HepG2 (cell line): ENCODE results near the gene IKBKE. TPM values are rescaled to one million over a fixed set of nuclear protein-coding genes. Genes with fewer than 3 reads are reported as not detected.

ENCODE experiments used
- ATAC-seq: fragments of 200-7000 bp; cut with Tn5 transposase; 3 replicates; pipeline ENCODE4 v1.9.1; 2020; ENCODE audit warnings: mild to moderate bottlenecking, moderate library complexity
- BruUV-seq: library from RNA; stranded (reverse); fragments of 400-500 nt; replicated peaks from 2 replicates; lab custom pipeline; 2021; lab: Mats Ljungman, UMichigan
- CTCF ChIA-PET: fragments of 300-600 bp; formaldehyde crosslinking; extraction: SDS; loops from one replicate; lab custom pipeline; 2021; ENCODE audit warnings: low total read pairs, inconsistent platforms, low intra/inter-chr PET ratio; lab: Yijun Ruan, JAX
- POLR2A ChIA-PET: fragments of 350-600 bp; sonication (Branson Sonifier 250); formaldehyde crosslinking; loops from one replicate; lab custom pipeline; 2020; ENCODE audit warnings: antibody characterized with exemption, inconsistent platforms; lab: Yijun Ruan, JAX
- DNase-seq: peaks from one replicate; pipeline ENCODE4 v3.0.0-alpha.2; 2015; ENCODE audit warnings: low spot score
- FAIRE-seq: peaks from 3 replicates; lab custom pipeline; 2011; peaks lifted over from hg19 to GRCh38; lab: Jason Lieb, UNC
- H2AFZ ChIP-seq: one replicate; pipeline ENCODE4 v1.6.1; 2011; ENCODE audit warnings: low read length, inconsistent platforms
- H3K27ac ChIP-seq: fragments of 300-600 bp; 3 replicates; pipeline ENCODE4 v1.8.0; 2011; ENCODE audit warnings: mixed run types, mild to moderate bottlenecking, mixed read lengths, low read length, inconsistent platforms; ENCODE audit not compliant: insufficient read depth; ENCODE audit errors: extremely low read length
- H3K27me3 ChIP-seq, 2 experiments: fragments of 200-600 bp in 1 of 2; 2 replicates in 1 of 2; 3 replicates in 1 of 2; pipeline versions ENCODE4 v1.6.0 to v1.8.0; 2011; ENCODE audit warnings: low read length in 2 of 2, mild to moderate bottlenecking in 2 of 2, moderate library complexity in 2 of 2, inconsistent platforms in 1 of 2; ENCODE audit not compliant: insufficient read depth in 2 of 2, control insufficient read depth in 1 of 2
- H3K36me3 ChIP-seq, 2 experiments: fragments of 200-600 bp in 1 of 2; replicated peaks in 1 of 2; 2 replicates in 1 of 2; 3 replicates in 1 of 2; pipeline versions ENCODE4 v1.5.1 to v1.8.0; 2011; ENCODE audit warnings: low read length in 2 of 2, inconsistent platforms in 1 of 2; ENCODE audit not compliant: insufficient read depth in 2 of 2, control insufficient read depth in 1 of 2
- H3K4me1 ChIP-seq: 2 replicates; pipeline ENCODE4 v1.5.1; 2012; ENCODE audit warnings: low read length, inconsistent platforms; ENCODE audit not compliant: insufficient read depth
- H3K4me2 ChIP-seq: 2 replicates; pipeline ENCODE4 v1.6.0; 2011; ENCODE audit warnings: low read depth, low read length, inconsistent platforms
- H3K4me3 ChIP-seq, 3 experiments: fragments of 200-600 bp in 1 of 3; sonication (generic), shearing (Covaris generic) in 1 of 3; replicated peaks in 1 of 3; 2 replicates each; pipeline ENCODE4 v1.5.1; 2011 to 2016; ENCODE audit warnings: low read length in 3 of 3, inconsistent platforms in 2 of 3, low read depth in 2 of 3, mild to moderate bottlenecking in 2 of 3, control low read depth in 1 of 3, mixed read lengths in 1 of 3; ENCODE audit not compliant: insufficient read depth in 1 of 3
- H3K79me2 ChIP-seq: one replicate; pipeline ENCODE4 v1.6.1; 2011; ENCODE audit warnings: low read length, inconsistent platforms; ENCODE audit not compliant: insufficient read depth
- H3K9ac ChIP-seq: 2 replicates; pipeline ENCODE4 v1.6.0; 2011; ENCODE audit warnings: mild to moderate bottlenecking, low read depth, low read length, inconsistent platforms; ENCODE audit not compliant: insufficient read depth
- H3K9me3 ChIP-seq: 2 replicates; pipeline ENCODE4 v1.5.1; 2012; ENCODE audit warnings: mild to moderate bottlenecking, low read length
- H4K20me1 ChIP-seq: 2 replicates; pipeline ENCODE4 v1.6.0; 2011; ENCODE audit warnings: inconsistent platforms, mild to moderate bottlenecking, low read length, moderate library complexity; ENCODE audit not compliant: insufficient read depth
- CHCHD3 ChIP-seq: sonication (generic); formaldehyde crosslinking; IDR thresholded peaks from 2 replicates; pipeline ENCODE4 v1.8.0; 2022; ENCODE audit warnings: mild to moderate bottlenecking, missing genetic modification reagents, moderate library complexity
- PAF1 ChIP-seq: IDR thresholded peaks from 2 replicates; pipeline ENCODE4 v1.6.1; 2016; ENCODE audit warnings: missing genetic modification reagents, missing compliant biosample characterization
- WGBS: methylation state at CpG from one replicate; pipeline ENCODE4 v1.1.6; 2017; ENCODE audit warnings: low lambda C conversion rate; 5-methylcytosine and 5-hydroxymethylcytosine counted together
- in situ Hi-C: cut with HindIII; loops from 2 replicates; pipeline ENCODE4 v1.10.0; 2017; ENCODE audit warnings: low pct_unique_long_range_greater_than_20kb; ENCODE audit not compliant: extremely low pct_ligation_motif_present
- intact Hi-C: fragments of 100-400 bp; cut with micrococcal nuclease; formaldehyde crosslinking; loops from one replicate; pipeline ENCODE4 v1.10.0; 2022; ENCODE audit not compliant: unreplicated experiment
- polyA plus RNA-seq, 8 experiments: library from polyadenylated mRNA; depleted of rRNA in 3 of 8; stranded (reverse) in 7 of 8; unstranded in 1 of 8; fragments of >200 nt; fragmentation: Illumina TruSeq in 4 of 8; extraction: Trizol in 4 of 8; gene quantifications; 2 replicates each; pipeline versions ENCODE4 v1.2.1 to v1.2.3, GENCODE V29; 2011 to 2016; ENCODE audit warnings: low read depth in 4 of 8, missing spikeins in 1 of 8, mixed read lengths in 1 of 8; ENCODE audit not compliant: insufficient read depth in 1 of 8
- total RNA-seq, 5 experiments: library from RNA; depleted of rRNA; stranded (reverse); fragments of >200 nt; fragmentation: Illumina TruSeq; extraction: Trizol; gene quantifications; 2 replicates each; pipeline ENCODE4 v1.2.3, GENCODE V29; 2016; ENCODE audit warnings: low read depth in 1 of 5
- TF ChIP-seq, protein P1 (sequence below): IDR thresholded peaks from 2 replicates; pipeline ENCODE4 v1.4.0; 2020; ENCODE audit warnings: mild to moderate bottlenecking, missing genetic modification reagents
- TF ChIP-seq, protein P2 (sequence below): sonication (generic); IDR thresholded peaks from 2 replicates; pipeline ENCODE4 v1.6.1; 2016; ENCODE audit warnings: low read depth, borderline replicate concordance

Gene IKBKE
- total and polyA plus RNA-seq, 2 of the 13 experiments (the other 11 are each of a cell fraction or from before 2014, with no cell fraction given) = 4.5 to 5.8 TPM

DNA sequence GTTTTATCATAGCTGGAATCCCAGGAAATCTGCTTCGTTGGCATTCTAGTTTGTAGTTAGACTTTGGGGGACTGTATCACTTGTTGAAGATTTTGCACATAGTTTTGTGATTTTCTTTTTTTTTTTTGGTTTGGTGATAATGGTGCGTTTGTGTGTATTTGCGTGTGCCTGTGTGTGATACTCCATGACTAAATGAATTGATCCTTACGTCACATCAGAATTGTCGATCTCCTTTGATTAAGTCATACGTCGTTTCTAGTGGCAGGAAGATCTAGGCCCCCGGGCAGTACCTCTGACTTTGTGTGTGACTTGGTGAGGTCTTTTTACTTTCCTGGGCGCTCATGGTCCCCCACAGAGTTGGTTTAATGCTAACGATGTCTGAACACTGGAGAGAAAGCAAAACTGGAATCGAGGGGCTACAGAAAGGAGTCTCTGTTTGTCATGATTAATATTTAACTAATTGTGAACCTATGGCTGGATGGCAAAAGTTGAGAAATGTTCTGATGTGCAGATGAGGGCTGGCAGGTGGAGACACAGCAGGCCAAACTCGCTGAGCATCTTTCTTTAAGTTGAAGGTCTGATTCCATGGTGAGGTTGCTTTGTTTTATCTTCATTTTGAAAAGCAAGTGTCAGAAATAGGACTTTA is 39.5 kb downstream of the IKBKE start (continued):
- TF ChIP-seq, protein P1, sequence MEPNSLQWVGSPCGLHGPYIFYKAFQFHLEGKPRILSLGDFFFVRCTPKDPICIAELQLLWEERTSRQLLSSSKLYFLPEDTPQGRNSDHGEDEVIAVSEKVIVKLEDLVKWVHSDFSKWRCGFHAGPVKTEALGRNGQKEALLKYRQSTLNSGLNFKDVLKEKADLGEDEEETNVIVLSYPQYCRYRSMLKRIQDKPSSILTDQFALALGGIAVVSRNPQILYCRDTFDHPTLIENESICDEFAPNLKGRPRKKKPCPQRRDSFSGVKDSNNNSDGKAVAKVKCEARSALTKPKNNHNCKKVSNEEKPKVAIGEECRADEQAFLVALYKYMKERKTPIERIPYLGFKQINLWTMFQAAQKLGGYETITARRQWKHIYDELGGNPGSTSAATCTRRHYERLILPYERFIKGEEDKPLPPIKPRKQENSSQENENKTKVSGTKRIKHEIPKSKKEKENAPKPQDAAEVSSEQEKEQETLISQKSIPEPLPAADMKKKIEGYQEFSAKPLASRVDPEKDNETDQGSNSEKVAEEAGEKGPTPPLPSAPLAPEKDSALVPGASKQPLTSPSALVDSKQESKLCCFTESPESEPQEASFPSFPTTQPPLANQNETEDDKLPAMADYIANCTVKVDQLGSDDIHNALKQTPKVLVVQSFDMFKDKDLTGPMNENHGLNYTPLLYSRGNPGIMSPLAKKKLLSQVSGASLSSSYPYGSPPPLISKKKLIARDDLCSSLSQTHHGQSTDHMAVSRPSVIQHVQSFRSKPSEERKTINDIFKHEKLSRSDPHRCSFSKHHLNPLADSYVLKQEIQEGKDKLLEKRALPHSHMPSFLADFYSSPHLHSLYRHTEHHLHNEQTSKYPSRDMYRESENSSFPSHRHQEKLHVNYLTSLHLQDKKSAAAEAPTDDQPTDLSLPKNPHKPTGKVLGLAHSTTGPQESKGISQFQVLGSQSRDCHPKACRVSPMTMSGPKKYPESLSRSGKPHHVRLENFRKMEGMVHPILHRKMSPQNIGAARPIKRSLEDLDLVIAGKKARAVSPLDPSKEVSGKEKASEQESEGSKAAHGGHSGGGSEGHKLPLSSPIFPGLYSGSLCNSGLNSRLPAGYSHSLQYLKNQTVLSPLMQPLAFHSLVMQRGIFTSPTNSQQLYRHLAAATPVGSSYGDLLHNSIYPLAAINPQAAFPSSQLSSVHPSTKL (CRISPR knock-in tag) = 0 out of 2 replicates have a peak, but pooled peaks have one; percentile 9
- TF ChIP-seq, protein P2, sequence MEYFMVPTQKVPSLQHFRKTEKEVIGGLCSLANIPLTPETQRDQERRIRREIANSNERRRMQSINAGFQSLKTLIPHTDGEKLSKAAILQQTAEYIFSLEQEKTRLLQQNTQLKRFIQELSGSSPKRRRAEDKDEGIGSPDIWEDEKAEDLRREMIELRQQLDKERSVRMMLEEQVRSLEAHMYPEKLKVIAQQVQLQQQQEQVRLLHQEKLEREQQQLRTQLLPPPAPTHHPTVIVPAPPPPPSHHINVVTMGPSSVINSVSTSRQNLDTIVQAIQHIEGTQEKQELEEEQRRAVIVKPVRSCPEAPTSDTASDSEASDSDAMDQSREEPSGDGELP = no peak

DNA sequence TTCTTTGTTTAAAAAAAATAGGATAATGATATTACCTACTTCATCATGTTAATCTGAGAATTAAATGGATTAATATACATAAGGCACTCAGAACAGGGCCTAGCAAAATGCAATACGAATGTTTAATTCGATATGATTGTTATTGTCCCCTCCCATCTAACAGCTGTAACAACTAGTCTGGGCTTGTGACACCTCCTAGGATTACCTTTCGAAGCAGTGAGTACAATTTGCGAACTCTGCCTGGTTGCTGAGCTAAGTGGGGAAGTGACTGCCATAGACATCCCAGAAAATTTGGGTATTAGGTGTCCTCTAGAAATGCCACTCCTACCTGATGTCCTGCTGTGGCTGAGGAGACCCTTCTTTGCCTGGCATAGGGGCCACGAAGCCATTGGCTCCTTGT is 40.1 kb downstream of the IKBKE start:
- H3K27ac ChIP-seq = no peak overlapping the region

More for the DNA sequence above, 40.1 kb downstream of the IKBKE start:
- Histone ChIP-seq H3K36me3 (no peaks in the 10 kb centered on the region), H3K79me2 (no peaks in the 10 kb centered on the region), H3K4me3 (no peak overlapping the region), H3K27me3 (peaks cover 0 to 10% of the 10 kb centered on the region in 2 experiments; a peak in 2 of 5 replicates), H4K20me1 (no peaks in the 10 kb centered on the region), H3K4me1 (peaks cover 64% of the 10 kb centered on the region), H3K9me3 (no peaks in the 10 kb centered on the region), H2AFZ (no peak overlapping the region), H3K4me2 (no peak overlapping the region), H3K9ac (no peak overlapping the region)
- TF ChIP-seq PAF1 (CRISPR knock-in tag) (no peak), CHCHD3 (no peak)
- POLR2A ChIA-PET = no interaction called here
- FAIRE-seq (no peak), DNase-seq (no peak), ATAC-seq (no peak)
- BruUV-seq = no TSS peak
- intact Hi-C loops = no loop called here
- WGBS = 55% methylated on average over 5 of the region's 5 CpGs
- in situ Hi-C loops = no loop called here
- CTCF ChIA-PET = no interaction called here
